HG03575 (cell line): ENCODE measurements around the gene ANOS1.

Experiments used
- ATAC-seq: cut with Tn5 transposase; IDR thresholded peaks from one replicate; pipeline ENCODE4 v1.9.1; 2021; ENCODE audit not compliant: unreplicated experiment, insufficient number of reproducible peaks, low FRiP score; ENCODE audit errors: extremely low read depth

ANOS1 gene

DNA sequence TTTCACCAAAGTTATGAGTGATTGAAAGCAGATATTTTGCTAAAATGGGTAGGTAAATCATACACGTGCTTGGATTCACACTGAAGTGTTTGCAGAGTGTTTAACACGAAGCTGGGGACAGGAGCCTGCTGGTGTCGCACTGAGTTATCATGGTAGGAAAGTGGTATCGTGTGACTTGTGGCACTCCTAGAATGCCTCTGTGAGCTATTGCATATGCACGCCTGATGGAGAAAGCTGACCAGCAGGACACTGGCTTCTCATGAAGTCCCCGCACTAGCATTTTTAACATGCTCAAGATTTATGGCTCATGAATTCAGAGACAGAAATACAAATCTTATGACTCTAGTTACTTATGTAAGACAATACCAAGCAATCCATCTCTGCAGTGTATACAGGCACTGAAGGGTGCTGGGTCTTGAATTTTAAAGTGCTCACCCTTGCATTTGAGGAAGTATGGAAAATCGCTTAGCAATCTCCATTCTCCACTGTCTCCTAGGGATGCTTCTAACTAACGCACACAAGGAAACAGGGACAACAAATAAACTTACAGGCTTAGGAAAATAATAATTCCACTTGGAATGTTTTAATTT, 247.5 kb downstream of the ANOS1 start:
- ATAC-seq = no peak
